Dedifferentiated amniotic fluid mesenchymal stem cell (primary cell): ENCODE data around the gene LRRC8D.

Experiments
- DNase-seq: peaks from one replicate; pipeline ENCODE4 v3.0.0-alpha.2; 2016; ENCODE audit errors: extremely low spot score

Gene LRRC8D

DNA sequence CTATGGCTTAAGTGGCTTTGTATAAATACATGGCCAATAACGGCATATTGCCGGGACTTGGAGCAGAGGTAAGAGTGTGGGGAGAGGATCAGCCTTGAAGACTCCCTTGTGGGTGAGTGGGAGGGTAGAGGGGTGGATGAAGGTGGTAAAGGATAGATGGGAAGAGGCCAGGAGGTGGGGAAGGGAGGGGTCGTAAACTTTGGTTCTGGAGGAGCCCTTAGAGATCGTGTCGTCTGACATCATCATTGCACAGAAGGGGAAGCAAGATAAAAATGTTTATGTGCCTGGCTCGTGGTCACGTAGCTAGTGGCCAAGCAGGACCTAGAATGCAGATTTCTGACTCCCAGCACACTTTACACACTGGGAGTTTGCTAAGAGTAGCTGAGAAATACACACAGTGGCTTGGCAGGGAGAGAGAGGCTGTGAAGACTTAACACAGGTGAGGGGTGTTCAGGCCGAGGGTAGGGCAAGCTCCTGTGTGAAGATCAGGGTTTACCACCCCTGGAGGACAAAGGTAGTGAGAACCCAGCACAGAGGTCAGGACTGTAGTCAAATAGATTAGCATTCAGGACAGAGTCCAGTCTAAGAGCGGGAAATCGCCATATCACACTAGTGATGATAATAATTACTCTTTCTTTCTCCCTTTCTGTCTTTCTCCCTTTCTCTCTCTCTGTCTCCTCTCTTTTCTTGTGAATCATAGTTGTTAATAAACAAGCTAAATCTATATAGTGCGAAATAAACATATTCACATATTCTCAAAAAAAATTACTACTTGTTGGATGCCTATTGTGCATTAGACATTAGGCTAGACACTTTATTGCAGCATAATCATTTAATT, 75.5 kb downstream of the LRRC8D start:
- DNase-seq: no peak

DNA sequence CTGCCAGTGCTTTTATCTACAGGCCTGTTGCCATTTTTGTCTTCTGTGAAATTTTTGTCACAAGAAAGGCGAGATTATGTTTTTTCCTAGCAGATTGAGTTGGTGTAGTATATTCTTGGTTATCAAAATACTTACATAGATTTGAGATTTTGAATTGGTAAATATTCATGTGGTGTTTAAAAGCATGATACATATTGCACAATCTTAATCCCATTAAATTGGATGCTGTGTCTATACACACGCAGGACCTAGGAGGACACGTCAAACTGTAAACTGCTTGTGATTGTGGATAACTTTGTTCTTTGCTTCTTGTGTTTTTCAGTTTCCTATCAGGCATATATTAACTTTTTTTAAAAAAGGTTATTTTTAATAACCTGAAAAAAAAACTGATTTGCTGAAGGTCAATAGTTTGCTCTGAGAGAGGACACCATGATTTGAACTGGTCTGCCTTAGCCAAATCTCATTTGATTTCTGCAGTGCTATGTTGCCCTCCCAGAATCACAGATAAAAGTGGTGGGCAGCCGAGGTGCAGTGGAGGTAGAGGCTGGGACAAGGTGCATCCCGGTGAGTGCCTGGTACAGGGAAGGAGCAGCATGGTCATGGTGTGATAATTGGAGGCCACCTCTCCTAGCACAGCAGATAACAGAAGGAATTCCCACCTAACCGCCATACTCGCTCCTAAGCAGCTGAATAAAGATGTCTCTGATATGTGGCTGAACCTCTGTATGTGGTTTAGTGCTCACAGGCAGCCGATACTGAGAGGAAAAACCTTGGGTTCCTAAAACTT, 76.7 kb downstream of the LRRC8D start:
- DNase-seq: no peak

DNA sequence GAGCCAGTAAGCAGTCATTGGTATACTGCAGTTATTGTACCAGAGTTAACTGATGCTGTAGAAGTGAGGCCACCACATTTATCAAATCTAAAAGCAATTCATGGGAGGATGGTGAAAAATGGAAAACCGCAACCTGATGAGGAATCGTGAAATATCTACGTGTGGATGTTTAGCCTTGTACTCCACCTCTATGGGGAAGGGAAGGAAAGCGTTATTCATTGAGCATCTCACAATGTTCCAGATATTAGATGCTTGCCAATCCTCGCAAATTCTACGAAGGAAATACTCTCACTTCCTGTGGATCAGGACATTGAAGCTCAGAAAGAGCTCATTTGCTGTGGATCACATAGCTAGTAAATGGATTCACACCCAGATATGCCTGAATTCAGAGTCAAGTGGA, 77.3 kb downstream of the LRRC8D start:
- no peak for DNase-seq

DNA sequence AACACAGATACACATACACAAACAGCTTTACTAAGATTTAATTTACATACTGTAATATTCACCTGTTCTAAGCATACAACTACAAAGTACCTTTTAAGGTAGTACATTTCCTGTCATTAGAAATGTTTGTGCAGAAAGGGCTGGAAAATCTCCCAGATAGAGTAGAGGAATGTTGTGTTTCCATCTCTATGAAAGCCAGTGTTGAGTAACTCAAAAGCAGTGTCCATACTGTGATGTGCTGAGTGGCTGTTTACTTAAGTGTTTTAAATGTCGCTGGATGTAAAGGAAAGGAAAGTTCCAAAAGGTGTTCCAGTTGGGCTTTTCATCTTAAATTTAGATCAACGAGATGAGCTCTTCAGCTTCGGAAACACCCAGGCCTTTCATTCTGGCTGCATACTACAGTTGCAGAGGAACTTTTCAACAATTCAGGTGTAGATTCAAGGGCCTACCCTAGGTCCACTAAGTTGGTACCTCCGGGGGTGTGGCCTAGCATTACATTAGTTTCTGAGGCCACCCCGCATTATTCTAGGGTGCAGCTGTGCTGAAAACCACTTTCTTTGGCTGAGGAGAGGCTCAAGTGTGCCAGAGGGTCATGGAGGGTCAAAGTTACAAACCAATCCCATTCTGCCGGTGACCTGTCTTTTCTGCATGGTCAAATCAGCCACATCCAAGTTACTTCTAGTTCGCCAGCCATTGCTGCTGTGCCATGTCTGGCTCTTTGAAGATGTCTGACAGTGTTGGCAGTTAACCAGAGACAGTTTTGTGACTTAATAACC, 78.1 kb downstream of the LRRC8D start:
- DNase-seq: no peak

DNA sequence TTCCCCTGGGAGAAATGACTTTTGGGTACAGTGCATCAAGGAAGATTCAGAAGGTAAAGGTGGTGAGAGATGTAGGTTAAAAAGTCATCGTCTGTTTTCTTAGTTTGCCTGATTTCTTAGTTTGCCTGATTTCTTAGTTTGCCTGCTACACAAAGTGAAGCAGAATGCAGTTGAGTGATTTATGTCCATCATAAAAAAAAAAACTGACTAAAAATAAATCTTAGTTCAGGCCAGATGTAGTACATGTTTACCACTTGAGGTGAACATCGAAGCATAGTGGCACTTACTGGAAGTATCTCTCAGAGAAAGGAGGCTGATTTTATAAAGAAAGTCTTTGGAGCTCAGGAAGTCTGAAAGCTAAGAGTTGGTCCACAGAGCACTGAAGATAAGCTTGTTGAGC, 79.5 kb downstream of the LRRC8D start:
- DNase-seq: no peak

DNA sequence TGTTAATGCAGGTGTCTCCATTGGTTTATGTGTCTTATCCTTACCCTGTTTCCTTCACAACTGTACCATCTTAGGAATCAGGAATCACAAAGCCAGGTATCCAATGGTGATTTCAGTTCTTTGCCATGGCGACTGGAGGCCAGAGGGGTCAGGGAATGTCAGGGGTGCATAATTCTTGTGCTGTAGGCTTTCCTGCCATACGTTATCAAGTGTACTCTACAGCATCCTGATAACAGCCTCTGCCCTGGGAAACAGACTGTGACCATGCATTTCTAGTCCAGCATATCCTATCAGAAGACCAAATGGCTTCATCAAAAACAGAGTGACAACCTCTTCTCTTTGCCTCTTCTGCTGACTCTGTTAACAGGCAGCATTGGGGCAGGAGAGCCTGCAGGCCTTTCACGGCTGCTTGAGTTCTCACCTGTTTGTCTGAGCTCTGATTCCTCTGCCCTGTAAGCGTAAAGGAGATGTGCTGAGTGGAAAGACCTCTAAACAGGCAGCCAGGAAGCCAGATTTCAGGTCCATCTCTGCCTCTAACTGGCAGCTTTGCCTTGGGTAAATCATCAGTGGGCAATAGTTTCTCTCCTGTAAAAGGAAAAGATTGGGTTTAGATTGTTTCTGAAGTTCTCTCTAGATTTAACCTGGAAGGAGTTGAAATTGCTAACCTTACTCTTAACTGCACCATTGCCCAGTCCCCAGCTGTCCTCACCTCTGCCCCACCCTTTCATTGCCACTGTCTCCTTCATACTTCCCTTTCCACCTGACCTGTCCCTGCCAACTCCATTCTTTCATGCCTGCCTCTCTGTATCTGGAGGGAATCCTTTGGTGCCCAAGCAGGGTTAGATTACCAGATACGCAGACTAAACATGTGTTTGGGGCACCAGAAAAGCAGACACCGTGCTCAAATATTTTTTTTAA, 80.2 kb downstream of the LRRC8D start:
- no peak for DNase-seq

DNA sequence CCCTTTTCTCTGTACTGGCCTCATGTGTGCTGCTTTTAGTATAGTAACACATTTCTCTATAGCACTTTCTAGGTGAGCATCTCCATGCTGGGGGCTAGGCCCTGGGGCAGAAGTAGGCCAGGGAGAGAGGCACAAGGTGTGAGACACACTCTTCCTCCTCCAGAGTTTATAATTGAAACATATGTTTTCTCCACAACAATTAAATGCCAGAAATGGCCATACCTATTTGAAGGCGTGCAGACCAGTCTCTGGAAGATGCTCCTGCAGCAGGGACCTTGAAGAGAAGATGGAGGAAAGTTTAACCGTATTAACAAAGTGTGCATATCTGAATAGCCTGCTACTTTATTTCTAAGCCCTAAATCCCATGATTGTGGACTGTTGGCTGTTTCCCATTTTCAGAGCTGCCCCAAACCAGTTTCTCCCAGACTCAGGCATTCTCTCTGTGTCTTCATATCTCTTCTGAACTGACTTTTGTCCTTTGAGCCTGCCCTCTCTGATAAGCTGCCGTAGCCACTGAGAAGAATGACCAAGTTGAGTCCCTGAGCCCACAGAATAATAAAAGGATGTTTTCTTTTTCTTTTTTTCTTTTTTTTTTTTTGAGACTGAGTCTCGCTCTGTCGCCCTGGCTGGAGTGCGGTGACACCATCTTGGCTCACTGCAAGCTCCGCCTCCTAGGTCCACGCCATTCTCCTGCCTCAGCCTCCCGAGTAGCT, 81.3 kb downstream of the LRRC8D start:
- DNase-seq: no peak

DNA sequence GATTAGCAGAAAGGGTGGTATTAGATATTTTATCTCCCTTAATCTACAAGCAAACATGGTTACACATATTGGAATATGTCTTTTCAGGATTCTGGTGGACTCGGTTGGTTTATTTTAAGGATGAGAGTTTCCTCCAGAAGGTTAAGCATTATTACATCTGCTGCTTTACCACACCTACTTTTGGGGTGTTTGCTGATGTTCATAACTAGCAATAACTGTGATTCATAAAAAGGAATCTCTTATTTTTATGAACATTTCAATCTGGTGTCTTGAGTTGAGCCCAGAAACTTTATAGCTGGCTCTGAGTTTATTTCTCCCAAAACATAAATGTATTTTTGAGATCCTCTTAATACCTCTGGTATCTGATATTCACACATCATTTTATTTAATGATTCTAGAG, 82.7 kb downstream of the LRRC8D start:
- DNase-seq: no peak

DNA sequence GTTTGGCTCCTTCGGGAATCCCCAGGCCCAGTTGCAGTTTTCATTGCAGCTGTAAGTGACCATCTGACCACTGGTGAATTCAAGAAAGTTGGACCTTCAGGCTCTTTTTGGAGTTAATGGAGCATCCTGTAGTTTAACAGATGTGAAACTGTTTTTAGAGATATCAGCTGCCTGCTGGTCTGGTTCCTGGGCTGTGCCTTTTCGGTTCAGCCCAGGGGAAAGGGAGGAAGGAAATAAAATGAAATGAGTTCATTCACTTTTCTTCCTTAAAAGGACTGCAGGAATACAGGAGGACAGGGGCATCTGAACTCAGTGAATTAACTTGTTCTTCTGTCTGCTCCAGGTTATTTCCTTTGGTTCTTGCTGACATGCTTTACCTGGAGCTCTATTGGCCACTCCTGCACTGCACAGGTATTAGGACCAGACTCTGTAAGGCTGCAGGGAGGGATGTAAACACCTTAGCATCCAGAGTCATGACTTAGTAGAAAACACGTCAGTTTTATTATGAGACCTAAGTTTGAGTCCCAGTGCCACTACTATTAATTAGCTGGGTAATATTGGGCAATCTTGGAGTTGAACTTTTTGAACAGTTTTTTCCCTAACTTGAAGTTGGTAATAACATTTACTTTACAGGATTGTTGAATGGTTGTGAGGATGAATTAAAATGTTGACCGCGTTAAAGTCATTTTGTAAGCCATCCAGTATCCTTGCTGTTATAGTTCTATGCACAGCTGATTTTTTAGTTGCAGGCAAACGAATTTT, 83.6 kb downstream of the LRRC8D start:
- no peak for DNase-seq

DNA sequence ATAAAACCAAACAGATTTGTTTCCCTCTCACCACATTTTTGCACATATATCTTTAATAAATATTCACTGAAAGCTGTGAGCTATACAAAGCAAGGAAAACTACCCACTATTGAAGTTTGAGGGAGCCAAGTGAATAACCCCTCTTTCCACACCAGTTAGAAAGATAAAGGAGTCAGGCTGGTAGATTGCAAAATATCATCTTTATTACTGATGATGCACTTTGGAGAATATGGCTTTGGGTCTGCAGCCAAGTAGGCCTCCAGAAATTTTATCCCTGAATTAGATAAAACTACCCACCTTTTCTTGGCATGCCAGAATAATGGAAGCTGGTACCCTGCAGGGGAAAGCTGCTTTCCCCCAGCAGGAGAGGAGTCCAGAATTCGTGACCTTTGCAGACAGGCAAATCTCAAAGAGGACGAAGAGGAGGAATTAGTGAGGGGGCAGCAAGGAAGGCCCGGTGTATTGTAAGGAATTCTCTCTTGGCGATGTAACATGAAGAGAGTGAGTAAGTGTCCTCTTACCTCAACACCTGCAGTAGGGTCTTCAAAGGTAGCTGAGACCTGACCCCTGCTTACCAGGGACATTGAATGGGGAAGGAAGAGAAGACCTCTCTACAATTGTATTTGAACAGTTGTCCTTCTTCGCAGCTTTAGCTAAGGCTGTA, 84.7 kb downstream of the LRRC8D start:
- DNase-seq: no peak

DNA sequence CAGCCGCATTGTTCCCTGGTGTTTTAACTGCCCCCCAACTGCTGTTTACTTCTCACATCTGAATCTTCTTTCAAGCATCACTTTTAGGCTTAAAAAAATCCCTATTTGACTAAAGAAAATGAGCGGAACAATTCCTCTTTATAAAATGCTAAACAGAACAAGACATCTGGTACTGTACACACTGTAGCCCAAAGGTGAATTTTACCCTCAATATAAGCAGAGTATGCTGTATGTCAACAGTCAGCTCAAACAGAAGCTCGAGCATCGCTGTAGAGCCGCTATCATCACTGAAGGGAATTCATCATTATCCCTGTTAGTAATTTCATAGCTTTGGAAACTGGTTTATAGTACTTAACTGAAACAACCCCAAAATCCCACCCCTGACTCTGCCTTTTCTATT, 85.3 kb downstream of the LRRC8D start:
- DNase-seq: no peak

DNA sequence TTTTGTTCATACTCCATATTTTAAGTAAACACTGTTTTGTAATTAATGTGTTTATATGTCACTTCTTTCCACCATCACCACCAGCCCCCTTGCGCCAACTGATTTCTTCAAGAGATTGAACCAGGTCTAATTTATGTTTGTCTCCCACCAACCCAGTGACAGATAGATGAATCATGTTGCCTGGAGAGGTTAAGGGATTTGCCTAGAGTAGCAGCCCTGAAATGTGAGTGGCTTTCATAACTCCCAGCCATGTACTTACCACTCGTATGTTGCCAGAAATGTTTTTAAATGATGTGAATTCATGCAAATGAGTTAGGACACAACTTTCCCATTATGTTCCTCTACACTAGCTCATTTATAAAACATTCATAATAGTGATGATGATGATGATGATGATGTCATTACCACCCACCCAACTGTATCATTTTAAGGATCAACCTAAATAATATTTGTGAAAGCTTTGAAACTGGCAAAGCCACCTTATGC, 86.9 kb downstream of the LRRC8D start:
- peak; percentile 33 for DNase-seq

DNA sequence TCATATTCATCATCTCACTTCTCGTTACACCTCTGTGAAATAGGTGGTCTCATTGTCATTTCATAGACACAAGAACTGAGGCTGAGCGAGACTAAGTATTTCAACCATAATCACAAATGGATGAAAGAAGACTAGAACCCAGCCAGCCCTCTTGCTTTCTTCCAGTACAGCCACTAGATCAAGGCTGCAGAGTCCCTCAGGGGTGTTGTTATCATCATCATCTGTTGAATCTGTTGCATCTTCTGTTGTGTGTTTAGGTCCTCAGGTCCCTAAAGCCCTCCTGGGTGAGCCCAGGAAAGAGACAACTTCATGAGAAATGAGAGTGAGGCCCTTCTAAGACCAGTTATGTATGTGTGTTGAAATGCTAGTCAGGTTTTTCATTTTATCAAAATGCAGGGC, 87.4 kb downstream of the LRRC8D start:
- no peak for DNase-seq

DNA sequence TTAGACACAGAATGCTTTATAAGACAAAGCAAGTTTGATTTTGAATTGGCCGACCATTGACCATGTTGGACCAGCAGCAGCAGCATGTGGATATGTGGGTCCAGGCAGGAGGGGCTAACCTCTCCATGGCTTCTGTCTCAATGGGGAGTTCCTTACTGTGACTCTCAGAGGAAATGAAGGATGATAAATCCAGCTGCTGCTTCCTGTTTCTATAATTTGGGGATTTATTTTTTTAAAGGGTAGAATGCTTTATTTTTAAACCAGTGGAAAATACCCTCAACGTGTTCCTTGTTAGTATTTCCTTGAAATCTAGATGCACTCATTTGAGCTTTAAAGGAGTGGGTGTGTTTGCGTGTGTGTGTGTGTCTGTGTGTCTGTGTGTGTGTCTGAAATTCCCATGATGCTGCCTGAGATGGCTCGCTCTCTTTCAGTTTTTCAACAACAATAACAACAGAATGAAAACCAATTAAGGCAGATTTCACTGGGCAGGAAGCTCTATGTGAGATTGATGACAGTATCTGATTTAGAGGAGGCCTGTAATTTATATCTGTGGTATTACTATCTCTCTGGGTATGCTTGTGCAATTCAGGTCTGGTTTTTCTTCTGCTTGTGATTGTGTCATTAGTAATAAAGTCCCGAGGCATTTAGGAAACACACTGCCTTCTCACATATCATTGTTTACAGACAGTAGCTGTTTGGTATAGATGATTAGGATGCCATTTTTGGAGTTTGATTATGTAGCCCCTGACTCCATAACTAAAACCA, 88.0 kb downstream of the LRRC8D start:
- DNase-seq: no peak

DNA sequence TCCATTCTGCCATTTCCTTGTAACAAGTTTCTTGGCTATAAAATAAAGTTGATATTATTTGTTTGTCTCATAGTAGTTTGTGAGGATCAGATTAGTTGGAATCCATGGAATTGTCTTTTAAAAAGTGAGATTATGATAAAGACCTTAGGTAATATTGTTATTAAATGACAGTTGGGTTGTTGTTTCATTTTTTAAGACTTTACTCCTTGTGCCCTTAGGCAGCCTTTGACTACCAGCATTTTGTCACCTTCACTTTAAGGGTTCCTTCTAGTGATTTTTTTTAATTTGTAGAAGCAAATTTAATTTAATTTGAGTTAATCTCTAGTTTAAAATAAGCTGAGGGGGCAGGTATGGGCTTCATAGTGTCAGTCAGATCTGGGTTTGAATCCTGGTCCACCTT, 89.4 kb downstream of the LRRC8D start:
- no peak for DNase-seq

DNA sequence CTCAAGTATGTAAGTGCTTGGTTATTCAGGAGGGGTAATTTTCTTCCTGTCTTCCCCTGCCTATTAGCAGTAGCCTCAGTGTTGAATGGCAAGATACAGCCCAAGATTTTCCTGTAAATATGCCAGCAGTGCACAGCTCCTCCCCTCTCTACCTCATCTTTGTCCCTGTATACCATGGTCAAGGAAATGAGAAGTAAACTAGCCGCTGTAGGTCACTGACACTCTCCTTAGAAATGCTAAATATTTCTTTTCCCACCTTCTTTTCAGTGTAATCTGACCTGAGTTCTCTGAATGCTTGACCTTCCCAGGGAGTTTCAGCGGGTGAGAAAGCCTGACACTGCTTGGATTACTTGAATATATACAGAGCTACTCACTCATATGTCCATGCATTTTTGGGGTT, 89.9 kb downstream of the LRRC8D start:
- peak; percentile 25 for DNase-seq

DNA sequence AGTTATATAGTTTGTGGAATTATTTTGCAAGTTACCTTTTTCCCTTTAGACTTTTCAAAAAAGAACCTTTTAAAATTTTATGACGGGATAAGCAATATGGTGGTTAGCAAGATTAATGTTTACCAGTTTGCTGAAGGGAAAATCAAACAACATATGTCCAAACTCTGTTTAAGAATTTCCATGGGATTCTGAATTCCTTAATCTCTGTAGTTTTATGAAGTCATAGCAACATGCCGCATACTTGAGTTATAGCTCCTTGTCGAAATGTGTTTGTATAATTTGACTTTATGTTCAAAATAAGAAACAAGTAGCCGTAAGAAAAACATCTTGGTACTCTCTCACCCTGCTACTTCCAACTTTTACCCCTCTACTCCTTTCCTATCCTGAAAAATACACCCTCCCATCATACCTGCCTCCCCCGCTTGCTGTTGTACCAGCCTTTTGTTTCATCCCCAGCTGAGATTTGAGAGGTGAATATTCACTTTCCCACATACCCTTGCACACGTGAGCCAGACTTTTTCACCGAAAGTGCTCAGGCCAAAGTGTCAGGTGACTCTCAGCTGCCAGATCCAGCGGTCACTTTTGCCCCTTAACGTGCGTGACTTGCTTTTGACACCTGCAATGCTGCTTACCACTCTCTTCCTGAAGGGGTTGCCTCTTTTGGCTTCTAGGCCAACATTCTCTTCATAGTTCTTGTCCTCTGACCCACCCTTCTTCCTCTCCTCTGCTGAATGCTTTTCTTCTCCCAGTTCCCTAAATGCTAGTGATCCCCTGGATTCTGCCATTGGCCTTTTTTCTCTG, 90.6 kb downstream of the LRRC8D start:
- no peak for DNase-seq

DNA sequence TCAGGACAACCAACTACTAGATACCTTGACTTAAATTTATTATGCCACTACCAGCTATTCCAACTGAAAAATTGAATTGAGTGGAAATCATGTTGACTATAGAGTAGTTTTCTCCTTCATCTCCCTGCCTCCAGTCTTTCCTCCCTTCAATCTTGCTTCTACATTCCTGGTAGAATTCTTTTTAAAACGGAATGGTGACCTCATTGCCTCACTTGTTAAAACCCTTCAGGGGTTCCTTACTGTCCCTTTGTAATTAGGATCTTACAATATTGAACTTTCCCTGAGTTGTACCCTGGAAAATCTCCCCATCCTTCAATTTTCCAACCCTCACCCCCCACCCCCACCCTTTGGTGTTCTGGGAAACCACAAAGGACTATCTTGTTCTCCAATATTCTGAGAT, 91.2 kb downstream of the LRRC8D start:
- DNase-seq: no peak
